Endometrial microvascular endothelial cells (primary cell): Measurements from ENCODE around the gene PXDC1. TPM values are rescaled to one million over a fixed set of nuclear protein-coding genes. Genes with fewer than 3 reads are reported as not detected.
"Not testable (repeated sequence)": the region's sequence is repeated elsewhere in the genome, so short reads cannot be mapped to it uniquely, and the experiment has no call there.

Source experiments
- in situ Hi-C: cut with HindIII; loops from 2 replicates; pipeline ENCODE4 v1.10.0; 2017; ENCODE audit warnings: low sequenced_read_pairs, low pct_unique_long_range_greater_than_20kb; ENCODE audit errors: inconsistent ontology term
- total RNA-seq: library from RNA; depleted of rRNA; stranded (reverse); fragments of >200 nt; gene quantifications from one replicate; pipeline ENCODE4 v1.2.3, GENCODE V29; 2015; ENCODE audit errors: inconsistent ontology term

Gene PXDC1
- total RNA-seq, 1 donor from 2014 or later, result 77.1 TPM

- in situ Hi-C loops, result loop anchor here (25.0 kb wide), 3 partner anchors 194 to 419 kb away; no protein-coding TSS in a partner anchor
These were observed 45.0 kb downstream of the PXDC1 start for GRCh38 chr6:3706547-3706946.

DNA sequence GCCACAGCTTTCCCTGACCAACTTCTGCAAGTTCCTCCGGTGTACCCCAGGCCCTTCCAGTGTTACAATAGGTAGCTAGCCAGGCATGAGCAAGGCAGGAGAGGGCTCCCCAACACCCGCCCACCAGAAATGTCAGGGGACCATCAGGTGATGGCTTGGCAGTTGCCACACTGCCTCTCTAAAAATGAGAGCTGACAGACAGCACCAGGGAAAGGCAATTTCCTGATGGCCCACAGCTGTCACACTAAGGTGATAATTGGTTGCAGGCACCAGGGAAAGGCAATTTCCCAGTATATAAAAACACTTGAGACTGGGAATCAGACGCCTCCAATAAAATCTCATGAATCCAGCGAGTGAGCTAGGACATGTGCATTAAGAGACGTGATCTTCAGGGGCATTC is 49.9 kb downstream of the PXDC1 start:
- in situ Hi-C loops, result loop anchor here (25.0 kb wide), 3 partner anchors 189 to 414 kb away; no protein-coding TSS in a partner anchor

DNA sequence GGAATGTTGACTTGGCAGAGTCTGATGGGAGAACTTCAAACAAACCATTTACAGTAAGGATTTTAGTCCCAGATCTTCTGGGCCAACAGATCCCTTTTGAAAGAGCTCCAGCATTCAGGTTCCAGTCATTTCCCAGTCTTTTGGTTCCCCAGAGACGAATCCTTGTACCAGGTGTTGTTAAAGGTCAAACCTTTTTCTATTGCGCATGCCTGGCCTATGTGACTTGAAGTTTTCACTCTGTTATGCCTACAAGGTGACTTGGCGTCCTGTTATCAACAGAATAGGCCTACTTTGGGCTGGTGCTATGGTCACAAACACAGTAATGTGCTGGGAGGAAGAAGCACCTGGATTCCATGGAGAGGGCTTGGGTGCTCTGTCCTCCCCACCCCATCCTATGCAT is 52.3 kb downstream of the PXDC1 start:
- in situ Hi-C loops, result no loop called here

- in situ Hi-C loops, result no loop called here
These were observed 53.5 kb downstream of the PXDC1 start for GRCh38 chr6:3698021-3698420.

GRCh38 chr6:3697609-3698008 is 53.9 kb downstream of the PXDC1 start:
- in situ Hi-C loops, result no loop called here

GRCh38 chr6:3696525-3697088 is 54.9 kb downstream of the PXDC1 start:
- in situ Hi-C loops, result no loop called here

DNA sequence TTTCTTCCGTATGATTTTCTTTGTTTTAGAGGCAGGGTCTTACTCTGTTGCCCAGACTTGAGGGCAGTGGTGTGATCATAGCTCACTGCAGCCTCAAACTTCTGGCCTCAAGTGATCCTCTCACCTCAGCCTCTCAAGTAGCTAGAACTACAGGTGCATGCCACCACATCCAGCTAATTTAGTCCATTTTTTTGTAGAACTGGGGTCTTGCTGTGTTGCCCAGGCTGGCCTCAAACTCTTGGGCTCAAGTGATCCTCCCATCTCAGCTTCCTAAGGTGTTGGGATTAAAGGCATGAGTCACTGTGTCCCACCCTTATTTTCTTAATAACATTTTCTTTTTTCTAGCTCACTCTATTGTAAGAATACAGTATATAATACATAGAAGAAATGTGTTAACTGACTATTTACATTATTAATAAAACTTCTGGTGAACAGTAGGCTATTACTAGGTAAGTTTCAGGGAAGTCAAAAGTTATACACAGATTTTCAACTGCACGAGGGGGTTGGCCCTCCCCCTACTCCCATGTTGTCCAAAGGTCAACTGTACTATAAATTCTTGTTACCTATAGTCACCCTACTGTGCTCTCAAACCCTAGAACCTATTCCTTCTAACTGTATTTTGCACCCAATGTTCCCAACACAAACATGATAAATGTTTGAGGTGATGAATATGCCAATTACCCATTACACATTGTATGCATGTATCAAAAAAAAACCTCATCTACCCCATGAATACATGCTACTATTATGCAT is 56.3 kb downstream of the PXDC1 start:
- in situ Hi-C loops, result no loop called here

DNA sequence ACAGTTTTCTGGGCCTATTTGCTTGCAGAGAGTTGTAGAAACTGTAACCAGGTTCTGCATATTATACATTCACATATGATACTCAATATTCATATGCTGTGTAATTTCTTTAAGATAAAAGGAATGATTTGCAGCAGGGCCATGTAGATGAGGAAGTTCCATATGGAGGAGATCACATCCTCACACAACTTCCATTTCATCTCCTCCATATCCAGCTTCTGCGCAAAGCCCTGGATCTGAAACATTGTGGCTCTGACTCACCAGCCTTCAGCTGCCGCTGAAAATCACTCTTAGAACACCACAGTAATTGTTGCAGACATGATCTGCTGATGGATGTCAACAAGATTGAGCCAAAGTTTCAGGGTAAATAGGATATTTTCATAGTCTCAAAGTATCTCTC is 57.7 kb downstream of the PXDC1 start:
- in situ Hi-C loops, result no loop called here

DNA sequence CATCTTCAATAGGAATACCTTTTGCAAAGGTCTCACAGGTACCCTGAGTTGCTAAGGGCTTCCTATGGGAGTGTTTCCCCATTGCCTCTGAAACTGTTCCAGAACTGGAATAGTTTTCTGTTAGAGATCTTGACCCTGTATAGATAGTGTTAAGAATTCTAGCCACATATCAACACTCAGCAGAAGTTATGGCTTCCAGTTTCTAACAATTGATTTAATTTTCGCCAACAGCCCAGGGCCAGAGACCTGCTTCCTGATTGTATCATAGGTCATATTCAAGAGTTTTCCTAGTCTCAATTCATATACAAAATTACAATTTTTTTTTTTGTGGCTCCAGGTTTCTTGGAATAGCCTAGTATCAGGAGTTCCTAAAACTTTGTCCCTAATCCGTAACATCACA is 61.0 kb downstream of the PXDC1 start:
- in situ Hi-C loops, result no loop called here

DNA sequence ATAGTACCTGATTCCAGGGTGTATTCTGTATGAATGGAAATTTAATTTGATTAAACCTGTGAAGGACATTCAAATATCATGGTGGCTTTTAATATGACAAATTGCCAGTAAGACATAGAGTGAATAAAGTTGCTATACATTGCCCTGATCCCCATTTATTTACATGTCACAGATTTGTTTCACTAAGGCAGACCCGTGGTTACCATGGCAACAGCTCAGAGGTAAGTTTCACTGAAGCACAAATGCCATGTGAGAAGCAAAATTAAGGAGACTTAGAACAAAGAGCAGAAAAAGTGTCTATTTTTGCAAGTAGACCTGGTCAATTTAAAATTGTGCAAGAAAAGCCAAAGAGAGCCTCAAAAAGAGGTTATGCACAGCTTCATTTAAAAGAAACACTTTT is 63.7 kb downstream of the PXDC1 start:
- in situ Hi-C loops, result no loop called here

GRCh38 chr6:3683331-3683730 is 68.2 kb downstream of the PXDC1 start:
- in situ Hi-C loops, result no loop called here

GRCh38 chr6:3678946-3679345 is 72.6 kb downstream of the PXDC1 start:
- in situ Hi-C loops, result no loop called here

- in situ Hi-C loops, result not testable (repeated sequence)
These were observed 73.8 kb downstream of the PXDC1 start for GRCh38 chr6:3677751-3678150.

- in situ Hi-C loops, result not testable (repeated sequence)
These were observed 74.2 kb downstream of the PXDC1 start for GRCh38 chr6:3677351-3677750.

Other genes starting within 250 kb of the PXDC1 start
- 7.7 TPM for gene FAM50B, start 97.7 kb upstream of the PXDC1 start, total RNA-seq